HCT116 (cell line): Measurements from ENCODE around the gene NCAN. TPM values are rescaled to one million over a fixed set of nuclear protein-coding genes. Genes with fewer than 3 reads are reported as not detected.

Experiments used
- ATAC-seq: fragments of 200-7000 bp; cut with Tn5 transposase; 2 replicates; pipeline ENCODE4 v1.9.1; 2020; ENCODE audit warnings: mild to moderate bottlenecking, moderate library complexity
- BruUV-seq: library from RNA; stranded (reverse); fragments of 400-500 nt; replicated peaks from 2 replicates; lab custom pipeline; 2021; lab: Mats Ljungman, UMichigan
- CTCF ChIA-PET: fragments of 300-600 bp; sonication (Branson Sonifier 250); formaldehyde crosslinking; loops from one replicate; lab custom pipeline; 2021; ENCODE audit warnings: antibody characterized with exemption; lab: Charles Lee
- POLR2A ChIA-PET: fragments of 300-600, 350-600 bp; sonication (Branson Sonifier 250); formaldehyde crosslinking; loops from one replicate; lab custom pipeline; 2021; ENCODE audit warnings: antibody characterized with exemption; lab: Charles Lee
- RAD21 ChIA-PET, 2 experiments: fragments of 300-600 bp; sonication (Branson Sonifier 250); formaldehyde crosslinking; loops; one replicate each; lab custom pipeline; 2023; ENCODE audit warnings: low total read pairs in 2 of 2; ENCODE audit not compliant: uncharacterized antibody in 2 of 2, unreplicated experiment in 2 of 2, low non-redundant PET in 1 of 2; lab: Charles Lee
- DNase-seq: peaks from one replicate; pipeline ENCODE4 v3.0.0-alpha.2; 2010; ENCODE audit warnings: low read depth, low spot score
- H2AFZ ChIP-seq: fragments of 200-600 bp; shearing (Covaris generic), sonication (generic); 2 replicates; pipeline ENCODE4 v1.6.1; 2017; ENCODE audit warnings: low read depth, mixed run types, mixed read lengths, antibody characterized with exemption, low read length; ENCODE audit not compliant: poor library complexity, severe bottlenecking
- H3K27ac ChIP-seq: 2 replicates; pipeline ENCODE4 v1.5.1; 2012; ENCODE audit warnings: low read depth, low read length
- H3K27me3 ChIP-seq: fragments of 200-600 bp; sonication (generic); 2 replicates; pipeline ENCODE4 v1.6.1; 2016; ENCODE audit warnings: mixed run types, low read length, mixed read lengths; ENCODE audit not compliant: insufficient read depth
- H3K36me3 ChIP-seq, 2 experiments: fragments of 200-500 bp in 1 of 2; fragments of 200-600 bp in 1 of 2; sonication (Bioruptor generic) in 1 of 2; sonication (generic) in 1 of 2; 2 replicates each; pipeline versions ENCODE4 v1.5.1 to v1.6.1; 2014 to 2016; ENCODE audit warnings: low read length in 2 of 2, inconsistent platforms in 1 of 2, mixed read lengths in 1 of 2, mixed run types in 1 of 2; ENCODE audit not compliant: insufficient read depth in 2 of 2, control insufficient read depth in 1 of 2
- H3K4me1 ChIP-seq, 2 experiments: fragments of 200-600 bp in 1 of 2; sonication (generic) in 1 of 2; 2 replicates each; pipeline versions ENCODE4 v1.5.1 to v1.6.1; 2012 to 2017; ENCODE audit warnings: low read length in 2 of 2, inconsistent platforms in 1 of 2, mild to moderate bottlenecking in 1 of 2, mixed read lengths in 1 of 2, mixed run types in 1 of 2, moderate library complexity in 1 of 2; ENCODE audit not compliant: insufficient read depth in 2 of 2, control insufficient read depth in 1 of 2
- H3K4me2 ChIP-seq: fragments of 200-600 bp; sonication (generic); 2 replicates; pipeline ENCODE4 v1.6.1; 2017; ENCODE audit warnings: mixed run types, low read length, mixed read lengths
- H3K4me3 ChIP-seq, 2 experiments: fragments of 200-600 bp in 1 of 2; sonication (generic) in 1 of 2; replicated peaks in 1 of 2; 2 replicates each; pipeline ENCODE4 v1.5.1; 2011 to 2016; ENCODE audit warnings: low read length in 2 of 2, control low read depth in 1 of 2, low read depth in 1 of 2, mild to moderate bottlenecking in 1 of 2, mixed read lengths in 1 of 2, mixed run types in 1 of 2
- H3K79me2 ChIP-seq: fragments of 200-600 bp; sonication (generic); 2 replicates; pipeline ENCODE4 v1.6.1; 2017; ENCODE audit warnings: mild to moderate bottlenecking, mixed run types, low read length, moderate library complexity, mixed read lengths; ENCODE audit not compliant: insufficient read depth
- H3K9ac ChIP-seq: fragments of 200-600 bp; sonication (generic); 2 replicates; pipeline ENCODE4 v1.6.1; 2016; ENCODE audit warnings: low read length, mixed read lengths
- H3K9me2 ChIP-seq: fragments of 200-600 bp; sonication (generic), shearing (Covaris generic); 2 replicates; pipeline ENCODE4 v1.6.1; 2017; ENCODE audit warnings: mixed run types, mild to moderate bottlenecking, moderate library complexity; ENCODE audit not compliant: insufficient read depth
- H3K9me3 ChIP-seq, 2 experiments: fragments of 200-500 bp in 1 of 2; fragments of 200-600 bp in 1 of 2; sonication (Bioruptor generic) in 1 of 2; sonication (generic) in 1 of 2; 2 replicates each; pipeline ENCODE4 v1.6.1; 2014 to 2017; ENCODE audit warnings: low read length in 2 of 2, mixed read lengths in 2 of 2, inconsistent platforms in 1 of 2, low read depth in 1 of 2, mild to moderate bottlenecking in 1 of 2, mixed run types in 1 of 2, moderate library complexity in 1 of 2; ENCODE audit not compliant: control insufficient read depth in 1 of 2, insufficient read depth in 1 of 2
- H4K20me1 ChIP-seq: fragments of 200-600 bp; sonication (generic), shearing (Covaris generic); 2 replicates; pipeline ENCODE4 v1.6.1; 2017; ENCODE audit warnings: mixed run types, mild to moderate bottlenecking, moderate library complexity; ENCODE audit not compliant: insufficient read depth
- ATF3 ChIP-seq: IDR thresholded peaks from 2 replicates; pipeline ENCODE4 v1.6.1; 2012
- CBX3 ChIP-seq: IDR thresholded peaks from 2 replicates; pipeline ENCODE4 v1.6.1; 2012; ENCODE audit warnings: low read depth
- CEBPB ChIP-seq: IDR thresholded peaks from 2 replicates; pipeline ENCODE4 v1.6.1; 2012; ENCODE audit warnings: low read depth
- CTCF ChIP-seq, 3 experiments: fragments of 200-600 bp in 1 of 3; sonication (generic) in 1 of 3; IDR thresholded peaks in 2 of 3; conservative IDR thresholded peaks in 1 of 3; 2 replicates each; pipeline ENCODE4 v1.5.1; 2012 to 2017; ENCODE audit warnings: low read depth in 2 of 3, low read length in 2 of 3, antibody characterized with exemption in 1 of 3, borderline replicate concordance in 1 of 3, control low read depth in 1 of 3, mild to moderate bottlenecking in 1 of 3, mixed read lengths in 1 of 3, mixed run types in 1 of 3, moderate library complexity in 1 of 3; ENCODE audit not compliant: insufficient read depth in 1 of 3
- EZH2 ChIP-seq: fragments of 200-600 bp; sonication (generic); IDR thresholded peaks from 2 replicates; pipeline ENCODE4 v1.6.1; 2017; ENCODE audit warnings: antibody characterized with exemption, mixed run types
- EZH2phosphoT487 ChIP-seq: fragments of 200-600 bp; IDR thresholded peaks from 2 replicates; pipeline ENCODE4 v1.6.1; 2018; ENCODE audit warnings: antibody characterized with exemption, borderline replicate concordance
- FOSL1 ChIP-seq: IDR thresholded peaks from 2 replicates; pipeline ENCODE4 v1.6.1; 2012; ENCODE audit warnings: low read depth
- POLR2A ChIP-seq: IDR thresholded peaks from 2 replicates; pipeline ENCODE4 v1.7.0; 2011; ENCODE audit warnings: borderline replicate concordance; ENCODE audit not compliant: insufficient read depth, insufficient read length; ENCODE audit errors: extremely low read depth
- REST ChIP-seq: IDR thresholded peaks from 2 replicates; pipeline ENCODE4 v1.6.1; 2012; ENCODE audit warnings: low read depth
- SIN3A ChIP-seq: IDR thresholded peaks from 2 replicates; pipeline ENCODE4 v1.6.1; 2012; ENCODE audit warnings: low read depth
- SP1 ChIP-seq: IDR thresholded peaks from 2 replicates; pipeline ENCODE4 v1.6.1; 2012; ENCODE audit warnings: low read depth
- SRF ChIP-seq: IDR thresholded peaks from 2 replicates; pipeline ENCODE4 v1.6.1; 2012; ENCODE audit warnings: low read depth
- ZBTB33 ChIP-seq: IDR thresholded peaks from 2 replicates; pipeline ENCODE4 v1.6.1; 2011; ENCODE audit warnings: mild to moderate bottlenecking, low read length, moderate library complexity; ENCODE audit not compliant: insufficient replicate concordance; ENCODE audit errors: extremely low read depth
- ZNF274 ChIP-seq: fragments of 200-500 bp; sonication (Bioruptor generic); IDR thresholded peaks from 2 replicates; pipeline ENCODE4 v1.6.1; 2014; ENCODE audit warnings: mild to moderate bottlenecking, low read depth, low read length, inconsistent platforms
- intact Hi-C: fragments of 100-400 bp; cut with micrococcal nuclease; formaldehyde crosslinking; loops from 2 replicates; pipeline ENCODE4 v1.10.0; 2022
- total RNA-seq: library from RNA; stranded (reverse); gene quantifications from one replicate; pipeline ENCODE4 v1.2.1, GENCODE V29; 2021; ENCODE audit not compliant: unreplicated experiment

NCAN gene
- total RNA-seq, 1 experiment from 2014 or later, result 0.07 TPM

DNA sequence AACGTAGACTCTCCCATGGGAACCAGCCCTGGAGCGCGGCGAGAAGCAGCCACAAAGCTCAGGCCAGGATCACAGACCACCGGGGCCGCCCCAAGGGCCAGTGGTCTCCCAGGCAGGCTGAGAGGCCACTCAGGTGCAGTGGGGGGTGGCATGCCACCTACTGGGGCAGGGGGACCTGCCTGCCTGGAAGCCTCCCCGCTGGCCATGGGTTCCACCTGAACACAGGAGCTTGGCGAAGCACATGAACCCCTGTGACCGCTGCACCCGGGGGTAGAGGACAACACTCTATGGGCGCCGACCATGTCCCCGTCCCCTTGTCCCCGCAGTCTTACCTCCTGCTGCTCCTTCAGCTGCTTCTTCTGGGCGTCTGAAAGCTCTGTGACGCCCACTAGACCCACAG, 68.1 kb downstream of the NCAN start:
- no peaks in the 10 kb centered on the region for H3K9me3 ChIP-seq
- no peaks in the 10 kb centered on the region for H3K4me1 ChIP-seq
- ATAC-seq (no peak), DNase-seq (no peak)
- no peak overlapping the region for H3K27ac ChIP-seq
- H3K27me3 ChIP-seq, result no peaks in the 10 kb centered on the region
- peaks cover 11 to 16% of the 10 kb centered on the region in 2 experiments; a peak in 3 of 4 replicates for H3K36me3 ChIP-seq
- POLR2A ChIA-PET, result no interaction called here
- no peaks in the 10 kb centered on the region for H4K20me1 ChIP-seq
- no peaks in the 10 kb centered on the region for H3K79me2 ChIP-seq
- CTCF ChIA-PET, result no interaction called here
- intact Hi-C loops, result no loop called here
- RAD21 ChIA-PET, result no interaction called here
- no peak overlapping the region for H3K4me2 ChIP-seq
- H3K4me3 ChIP-seq, result no peak overlapping the region
- no TSS peak for BruUV-seq
- H3K9ac ChIP-seq, result no peak overlapping the region
- H2AFZ ChIP-seq, result no peak overlapping the region
- TF ChIP-seq EZH2, result no peak
- TF ChIP-seq POLR2A, result no peak
- no peak for TF ChIP-seq SP1
- TF ChIP-seq FOSL1, result no peak
- no peak for TF ChIP-seq CBX3
- no peaks in the 10 kb centered on the region for H3K9me2 ChIP-seq

DNA sequence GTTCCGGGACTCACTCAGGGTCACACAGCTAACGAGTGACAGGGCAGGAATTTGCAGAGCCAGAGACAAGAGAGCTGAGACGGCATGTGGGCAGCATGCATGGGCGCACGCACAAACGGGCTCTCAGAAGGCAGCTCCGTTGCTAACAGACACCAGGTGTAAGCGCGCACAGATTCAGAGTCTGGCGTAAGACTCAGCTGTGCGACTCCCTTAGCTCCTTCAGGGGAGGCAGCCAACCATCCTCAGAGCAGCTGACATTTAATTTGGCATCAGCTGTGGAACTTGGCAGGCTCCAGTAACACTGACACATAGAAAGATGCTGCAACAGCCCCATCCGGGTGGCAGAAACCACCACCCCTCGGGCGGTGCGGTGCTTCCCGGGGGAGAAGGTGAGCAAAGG, 68.8 kb downstream of the NCAN start:
- DNase-seq, result no peak
- Histone ChIP-seq H3K9me2 (no peaks in the 10 kb centered on the region), H3K79me2 (no peaks in the 10 kb centered on the region), H3K9ac (no peak overlapping the region), H4K20me1 (no peaks in the 10 kb centered on the region), H3K4me2 (no peak overlapping the region), H3K27me3 (no peaks in the 10 kb centered on the region), H3K36me3 (peaks cover 15 to 16% of the 10 kb centered on the region in 2 experiments; a peak in 3 of 4 replicates), H3K9me3 (no peaks in the 10 kb centered on the region), H2AFZ (no peak overlapping the region), H3K4me1 (no peaks in the 10 kb centered on the region), H3K27ac (no peak overlapping the region), H3K4me3 (no peak overlapping the region)
- ChIA-PET RAD21 (no interaction called here), CTCF (no interaction called here), POLR2A (no interaction called here)
- intact Hi-C loops, result no loop called here
- no peak for ATAC-seq
- BruUV-seq, result no TSS peak
- TF ChIP-seq EZH2phosphoT487 (no peak), SIN3A (no peak), CTCF (IDR thresholded peaks at IDR 0.05 in 2 of 3, conservative IDR thresholded peaks at IDR 0.05 in 1 of 3; ENCODE audit: borderline replicate concordance in 1 of 3, insufficient read depth in 1 of 3, low read depth in 2 of 3, low read length in 2 of 3) (no peak), ATF3 (no peak), SRF (no peak), CEBPB (no peak), ZBTB33 (no peak), EZH2 (no peak), ZNF274 (no peak), REST (no peak)
